Astrocyte of the cerebellum (primary cell): Measurements from ENCODE around the gene KCNJ6.

ENCODE experiments used
- DNase-seq: peaks from one replicate; pipeline ENCODE4 v3.0.0-alpha.2; 2011; ENCODE audit warnings: low read depth
- H3K4me3 ChIP-seq: 2 replicates; pipeline ENCODE4 v1.5.1; 2011; ENCODE audit warnings: mild to moderate bottlenecking, low read depth, low read length, moderate library complexity
- in situ Hi-C: cut with HindIII; loops from 2 replicates; pipeline ENCODE4 v1.10.0; 2017; ENCODE audit warnings: low sequenced_read_pairs
- TF ChIP-seq, protein P1 (sequence below): IDR thresholded peaks from 2 replicates; pipeline ENCODE4 v1.5.1; 2012; ENCODE audit warnings: low read length, low read depth, moderate library complexity, mild to moderate bottlenecking; ENCODE audit errors: missing control alignments

The KCNJ6 gene

GRCh38 chr21:37940691-37941090, 24.4 kb upstream of the KCNJ6 start:
- H3K4me3 ChIP-seq, result no peak overlapping the region
- in situ Hi-C loops, result no loop called here
- DNase-seq, result no peak
- TF ChIP-seq, protein P1, sequence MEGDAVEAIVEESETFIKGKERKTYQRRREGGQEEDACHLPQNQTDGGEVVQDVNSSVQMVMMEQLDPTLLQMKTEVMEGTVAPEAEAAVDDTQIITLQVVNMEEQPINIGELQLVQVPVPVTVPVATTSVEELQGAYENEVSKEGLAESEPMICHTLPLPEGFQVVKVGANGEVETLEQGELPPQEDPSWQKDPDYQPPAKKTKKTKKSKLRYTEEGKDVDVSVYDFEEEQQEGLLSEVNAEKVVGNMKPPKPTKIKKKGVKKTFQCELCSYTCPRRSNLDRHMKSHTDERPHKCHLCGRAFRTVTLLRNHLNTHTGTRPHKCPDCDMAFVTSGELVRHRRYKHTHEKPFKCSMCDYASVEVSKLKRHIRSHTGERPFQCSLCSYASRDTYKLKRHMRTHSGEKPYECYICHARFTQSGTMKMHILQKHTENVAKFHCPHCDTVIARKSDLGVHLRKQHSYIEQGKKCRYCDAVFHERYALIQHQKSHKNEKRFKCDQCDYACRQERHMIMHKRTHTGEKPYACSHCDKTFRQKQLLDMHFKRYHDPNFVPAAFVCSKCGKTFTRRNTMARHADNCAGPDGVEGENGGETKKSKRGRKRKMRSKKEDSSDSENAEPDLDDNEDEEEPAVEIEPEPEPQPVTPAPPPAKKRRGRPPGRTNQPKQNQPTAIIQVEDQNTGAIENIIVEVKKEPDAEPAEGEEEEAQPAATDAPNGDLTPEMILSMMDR, result no peak

DNA sequence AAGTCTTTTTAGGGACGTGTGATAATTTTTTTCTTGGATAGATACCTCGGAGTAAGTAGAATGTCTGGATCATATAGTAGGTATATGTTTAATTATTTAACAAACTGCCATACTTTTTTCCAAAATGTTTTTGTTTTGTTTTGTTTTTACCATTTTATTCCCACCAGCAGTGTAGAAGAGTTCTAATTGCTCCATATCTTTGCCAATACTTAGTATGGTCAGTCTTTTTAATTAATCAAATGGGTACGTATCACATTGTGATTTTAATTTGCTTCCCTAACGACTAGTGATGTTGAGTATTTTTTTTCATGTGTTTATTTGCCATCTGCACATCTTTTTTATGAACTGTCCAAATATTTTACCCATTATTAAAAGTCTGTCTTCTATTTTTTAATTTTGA, 23.6 kb upstream of the KCNJ6 start:
- in situ Hi-C loops, result no loop called here
- TF ChIP-seq, protein P1, result no peak
- no peak for DNase-seq
- no peak overlapping the region for H3K4me3 ChIP-seq

DNA sequence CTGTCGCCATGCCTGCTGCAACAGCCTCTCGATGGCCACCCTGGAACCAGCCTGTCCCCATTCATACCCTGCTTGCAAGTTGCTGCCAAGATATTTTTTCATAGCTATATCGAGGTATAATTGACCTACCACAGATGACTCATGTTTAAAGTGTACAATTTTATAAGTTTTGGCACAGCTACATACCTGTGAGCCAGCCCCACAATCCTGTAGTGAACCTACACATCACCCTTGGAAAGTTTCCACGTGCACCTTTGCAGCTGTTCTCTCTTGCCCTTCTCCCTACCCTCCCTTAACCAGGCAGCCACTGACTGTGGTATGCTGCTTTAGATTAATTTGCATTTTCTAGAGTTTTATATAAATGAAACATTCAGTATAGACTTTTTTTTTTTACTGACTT, 23.0 kb upstream of the KCNJ6 start:
- DNase-seq, result no peak
- TF ChIP-seq, protein P1, result no peak
- H3K4me3 ChIP-seq, result no peak overlapping the region
- in situ Hi-C loops, result no loop called here

- TF ChIP-seq, protein P1, result no peak
- in situ Hi-C loops, result no loop called here
- H3K4me3 ChIP-seq, result no peak overlapping the region
- no peak for DNase-seq
These were observed 21.4 kb upstream of the KCNJ6 start for GRCh38 chr21:37937668-37938067.

- DNase-seq, result no peak
- no peak overlapping the region for H3K4me3 ChIP-seq
- TF ChIP-seq, protein P1, result no peak
- in situ Hi-C loops, result no loop called here
These were observed 19.9 kb upstream of the KCNJ6 start for GRCh38 chr21:37936010-37936785.

- in situ Hi-C loops, result no loop called here
- no peak for DNase-seq
- no peak overlapping the region for H3K4me3 ChIP-seq
- TF ChIP-seq, protein P1, result no peak
These were observed 16.7 kb upstream of the KCNJ6 start for GRCh38 chr21:37932936-37933335.
